ENCODE data around the gene LAMB1. TPM values are rescaled to one million over a fixed set of nuclear protein-coding genes. Genes with fewer than 3 reads are reported as not detected.
"Not testable (repeated sequence)": the region's sequence is repeated elsewhere in the genome, so short reads cannot be mapped to it uniquely, and the experiment has no call there.

LAMB1 gene
- total and polyA plus RNA-seq, 5 experiments from 2014 or later: 0.13 to 1.5 (median 0.57) TPM; not detected in 1

- Mint-ChIP-seq H3K27me3 (peaks cover 8 to 22% (median 11%) of the 10 kb centered on the region in 5 donors), H3K27ac (no peak overlapping the region), H3K36me3 (no peaks in the 10 kb centered on the region), H3K9me3 (no peaks in the 10 kb centered on the region), H3K4me1 (no peaks in the 10 kb centered on the region), H3K4me3 (no peak overlapping the region)
- DNase-seq: no peak
- no peak for ATAC-seq
- POLR2A ChIA-PET: no interaction called here
Measured at GRCh38 chr7:107957436-107957835, 45.5 kb downstream of the LAMB1 start.

- POLR2A ChIA-PET, ATAC-seq, H3K9me3 Mint-ChIP-seq, DNase-seq, H3K4me3 Mint-ChIP-seq, H3K27ac Mint-ChIP-seq, H3K4me1 Mint-ChIP-seq, H3K36me3 Mint-ChIP-seq: not testable (repeated sequence)
- peaks cover 8 to 22% (median 11%) of the 10 kb centered on the region in 5 donors for H3K27me3 Mint-ChIP-seq
Measured at GRCh38 chr7:107956950-107957349, 46.0 kb downstream of the LAMB1 start.

- H3K27me3 Mint-ChIP-seq: peaks cover 6 to 20% (median 10%) of the 10 kb centered on the region in 5 donors
- no peaks in the 10 kb centered on the region for H3K4me1 Mint-ChIP-seq
- no peak for DNase-seq
- H3K36me3 Mint-ChIP-seq: no peaks in the 10 kb centered on the region
- H3K4me3 Mint-ChIP-seq: no peak overlapping the region
- ATAC-seq: no peak
- peak overlapping the region in 1 of 10 donors; percentile 11 for H3K27ac Mint-ChIP-seq
- no peaks in the 10 kb centered on the region for H3K9me3 Mint-ChIP-seq
- POLR2A ChIA-PET: no interaction called here
Measured at GRCh38 chr7:107955394-107955793, 47.6 kb downstream of the LAMB1 start.

GRCh38 chr7:107953924-107954303, 49.0 kb downstream of the LAMB1 start:
- H3K36me3 Mint-ChIP-seq: no peaks in the 10 kb centered on the region
- DNase-seq: no peak
- POLR2A ChIA-PET: interaction anchor here (0.7 kb wide), 1 partner anchor 53 kb away, joined by 3 read pairs; no protein-coding TSS in a partner anchor
- H3K27me3 Mint-ChIP-seq: peaks cover 3 to 10% (median 9%) of the 10 kb centered on the region in 5 donors
- no peaks in the 10 kb centered on the region for H3K9me3 Mint-ChIP-seq
- no peak for ATAC-seq
- H3K4me3 Mint-ChIP-seq: no peak overlapping the region
- no peaks in the 10 kb centered on the region for H3K4me1 Mint-ChIP-seq
- H3K27ac Mint-ChIP-seq: no peak overlapping the region

GRCh38 chr7:107953265-107953923, 49.6 kb downstream of the LAMB1 start:
- POLR2A ChIA-PET: interaction anchor here (0.7 kb wide), 1 partner anchor 52 kb away, joined by 3 read pairs; no protein-coding TSS in a partner anchor
- no peak overlapping the region for H3K4me3 Mint-ChIP-seq
- no peaks in the 10 kb centered on the region for H3K36me3 Mint-ChIP-seq
- peaks cover 2 to 8% (median 5%) of the 10 kb centered on the region in 5 donors for H3K27me3 Mint-ChIP-seq
- no peaks in the 10 kb centered on the region for H3K4me1 Mint-ChIP-seq
- no peak for ATAC-seq
- H3K9me3 Mint-ChIP-seq: no peaks in the 10 kb centered on the region
- no peak for DNase-seq
- H3K27ac Mint-ChIP-seq: no peak overlapping the region

GRCh38 chr7:107951896-107952295, 51.1 kb downstream of the LAMB1 start:
- Mint-ChIP-seq H3K27ac (no peak overlapping the region), H3K9me3 (no peaks in the 10 kb centered on the region), H3K4me3 (no peak overlapping the region), H3K36me3 (no peaks in the 10 kb centered on the region), H3K27me3 (peaks cover 0 to 4% (median 1%) of the 10 kb centered on the region in 5 donors), H3K4me1 (no peaks in the 10 kb centered on the region)
- ATAC-seq (no peak), DNase-seq (no peak)
- POLR2A ChIA-PET: no interaction called here

GRCh38 chr7:107951172-107951787, 51.7 kb downstream of the LAMB1 start:
- H3K36me3 Mint-ChIP-seq: no peaks in the 10 kb centered on the region
- ATAC-seq: no peak
- H3K27me3 Mint-ChIP-seq: peaks cover 0 to 2% (median 1%) of the 10 kb centered on the region in 5 donors
- H3K4me3 Mint-ChIP-seq: no peak overlapping the region
- no peak for DNase-seq
- no peaks in the 10 kb centered on the region for H3K9me3 Mint-ChIP-seq
- POLR2A ChIA-PET: no interaction called here
- H3K27ac Mint-ChIP-seq: no peak overlapping the region
- H3K4me1 Mint-ChIP-seq: no peaks in the 10 kb centered on the region

- H3K4me3 Mint-ChIP-seq: no peak overlapping the region
- peaks cover 0 to 1% (median 0%) of the 10 kb centered on the region in 5 donors for H3K27me3 Mint-ChIP-seq
- no peak overlapping the region for H3K27ac Mint-ChIP-seq
- H3K9me3 Mint-ChIP-seq: no peaks in the 10 kb centered on the region
- DNase-seq: no peak
- ATAC-seq: no peak
- POLR2A ChIA-PET: no interaction called here
- H3K4me1 Mint-ChIP-seq: no peaks in the 10 kb centered on the region
- no peaks in the 10 kb centered on the region for H3K36me3 Mint-ChIP-seq
Measured at GRCh38 chr7:107949443-107949935, 53.5 kb downstream of the LAMB1 start.

- H3K4me1 Mint-ChIP-seq: no peaks in the 10 kb centered on the region
- ATAC-seq (no peak), DNase-seq (no peak)
- H3K4me3 Mint-ChIP-seq: no peak overlapping the region
- no peaks in the 10 kb centered on the region for H3K36me3 Mint-ChIP-seq
- no peaks in the 10 kb centered on the region for H3K9me3 Mint-ChIP-seq
- H3K27ac Mint-ChIP-seq: no peak overlapping the region
- H3K27me3 Mint-ChIP-seq: peaks cover 0 to 1% (median 0%) of the 10 kb centered on the region in 5 donors
- POLR2A ChIA-PET: no interaction called here
Measured at GRCh38 chr7:107948645-107949442, 54.1 kb downstream of the LAMB1 start.

GRCh38 chr7:107946881-107947280, 56.1 kb downstream of the LAMB1 start:
- DNase-seq (no peak), ATAC-seq (no peak)
- Mint-ChIP-seq H3K9me3 (no peaks in the 10 kb centered on the region), H3K4me1 (peaks cover 0 to 2% (median 0%) of the 10 kb centered on the region in 4 donors), H3K27me3 (no peaks in the 10 kb centered on the region), H3K36me3 (peaks cover 0 to 6% (median 3%) of the 10 kb centered on the region in 3 donors), H3K27ac (no peak overlapping the region), H3K4me3 (no peak overlapping the region)
- POLR2A ChIA-PET: no interaction called here

- H3K4me3 Mint-ChIP-seq: no peak overlapping the region
- DNase-seq (no peak), ATAC-seq (no peak)
- no peaks in the 10 kb centered on the region for H3K27me3 Mint-ChIP-seq
- H3K4me1 Mint-ChIP-seq: peaks cover 0 to 2% (median 0%) of the 10 kb centered on the region in 4 donors
- peaks cover 0 to 6% (median 3%) of the 10 kb centered on the region in 3 donors for H3K36me3 Mint-ChIP-seq
- H3K27ac Mint-ChIP-seq: no peak overlapping the region
- no peaks in the 10 kb centered on the region for H3K9me3 Mint-ChIP-seq
- POLR2A ChIA-PET: no interaction called here
Measured at GRCh38 chr7:107946451-107946850, 56.5 kb downstream of the LAMB1 start.

GRCh38 chr7:107945332-107945731, 57.6 kb downstream of the LAMB1 start:
- peaks cover 0 to 2% (median 0%) of the 10 kb centered on the region in 4 donors for H3K4me1 Mint-ChIP-seq
- H3K4me3 Mint-ChIP-seq: no peak overlapping the region
- H3K9me3 Mint-ChIP-seq: no peaks in the 10 kb centered on the region
- ATAC-seq (no peak), DNase-seq (no peak)
- H3K27ac Mint-ChIP-seq: no peak overlapping the region
- no peaks in the 10 kb centered on the region for H3K27me3 Mint-ChIP-seq
- H3K36me3 Mint-ChIP-seq: peaks cover 0 to 14% (median 12%) of the 10 kb centered on the region in 3 donors
- POLR2A ChIA-PET: no interaction called here

All from naive thymus-derived CD8-positive, alpha-beta T cell (primary cell).